SK-N-SH treated with all-trans-retinoic acid at 6 μM for 48 hours (cell line): ENCODE data around the gene MINPP1.
"Not testable (repeated sequence)": the region's sequence is repeated elsewhere in the genome, so short reads cannot be mapped to it uniquely, and the experiment has no call there.

Experiments
- CREB5 ChIP-seq: fragments of 250-450 bp; sonication (Bioruptor Pico); IDR thresholded peaks from 2 replicates; pipeline ENCODE4 v1.5.1; 2020; ENCODE audit warnings: low read depth, mild to moderate bottlenecking, moderate library complexity
- CSRNP3 ChIP-seq: fragments of 250-450 bp; sonication (Bioruptor Pico); IDR thresholded peaks from 2 replicates; pipeline ENCODE4 v1.5.1; 2021; ENCODE audit warnings: mild to moderate bottlenecking, moderate library complexity
- ESRRG ChIP-seq: fragments of 250-450 bp; sonication (Bioruptor Pico); IDR thresholded peaks from 2 replicates; pipeline ENCODE4 v1.6.1; 2021; ENCODE audit warnings: mild to moderate bottlenecking
- GLIS3 ChIP-seq: fragments of 250-450 bp; sonication (Bioruptor Pico); IDR thresholded peaks from 2 replicates; pipeline ENCODE4 v1.5.0; 2020; ENCODE audit warnings: mild to moderate bottlenecking, moderate library complexity
- ISL1 ChIP-seq: fragments of 250-450 bp; sonication (Bioruptor Pico); IDR thresholded peaks from 2 replicates; pipeline ENCODE4 v2.1.2; 2022; ENCODE audit warnings: mild to moderate bottlenecking, moderate library complexity
- OSR1 ChIP-seq: fragments of 250-450 bp; sonication (Bioruptor Pico); IDR thresholded peaks from 2 replicates; pipeline ENCODE4 v1.8.0; 2022; ENCODE audit warnings: moderate library complexity, mild to moderate bottlenecking, inconsistent platforms
- PATZ1 ChIP-seq: fragments of 250-450 bp; sonication (Bioruptor Pico); IDR thresholded peaks from 2 replicates; pipeline ENCODE4 v1.8.0; 2020; ENCODE audit warnings: mild to moderate bottlenecking, moderate library complexity, borderline replicate concordance
- SNAI2 ChIP-seq: fragments of 250-450 bp; sonication (Bioruptor Pico); IDR thresholded peaks from 2 replicates; pipeline ENCODE4 v1.5.0; 2020; ENCODE audit warnings: mild to moderate bottlenecking, moderate library complexity
- ZC3H10 ChIP-seq: fragments of 250-450 bp; sonication (Bioruptor Pico); IDR thresholded peaks from 2 replicates; pipeline ENCODE4 v1.5.1; 2021; ENCODE audit warnings: mild to moderate bottlenecking, moderate library complexity
- ZFP30 ChIP-seq: fragments of 450-650 bp; formaldehyde crosslinking; IDR thresholded peaks from 2 replicates; pipeline ENCODE4 v1.5.0; 2022; ENCODE audit warnings: mild to moderate bottlenecking, moderate library complexity

GRCh38 chr10:87492450-87492849 is 12.2 kb upstream of the MINPP1 start:
- TF ChIP-seq ISL1 (CRISPR knock-in tag); CSRNP3 (CRISPR knock-in tag); GLIS3 (CRISPR knock-in tag); ESRRG (CRISPR knock-in tag); PATZ1 (CRISPR knock-in tag); ZC3H10 (CRISPR knock-in tag); SNAI2; OSR1 (CRISPR knock-in tag); ZFP30 (CRISPR knock-in tag); CREB5 (CRISPR knock-in tag): not testable (repeated sequence)
